Measurements from ENCODE around the gene LGALS7B.

The LGALS7B gene

DNA sequence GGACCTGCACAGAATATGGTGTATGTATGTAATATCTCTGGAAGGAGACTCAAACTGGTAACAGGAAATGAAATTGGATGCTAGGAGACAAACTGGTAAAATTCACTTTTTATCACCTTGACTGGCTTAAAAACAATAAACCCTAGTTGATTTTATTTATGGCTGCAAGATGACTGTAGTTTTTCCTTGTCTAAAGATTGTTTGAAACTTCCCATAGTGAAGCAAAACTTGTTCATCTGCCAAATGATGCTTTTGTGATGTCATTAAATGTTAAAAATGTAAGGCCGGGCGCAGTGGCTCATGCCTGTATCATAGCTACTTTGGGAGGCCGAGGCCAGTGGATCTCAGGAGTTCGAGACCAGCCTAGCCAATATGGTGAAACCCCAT, 45.1 kb downstream of the LGALS7B start:
- H3K9me3 ChIP-seq (ENCODE audit: severe bottlenecking) = no peaks in the 10 kb centered on the region
- DNase-seq (ENCODE audit: low spot score) = no peak
- no peak for ATAC-seq (ENCODE audit: low read depth)
- peak overlapping the region; percentile 82 for H3K27ac ChIP-seq (ENCODE audit: poor library complexity, severe bottlenecking)
- H3K27me3 ChIP-seq (ENCODE audit: insufficient read depth, poor library complexity, severe bottlenecking) = no peaks in the 10 kb centered on the region
- TF ChIP-seq, protein P1, sequence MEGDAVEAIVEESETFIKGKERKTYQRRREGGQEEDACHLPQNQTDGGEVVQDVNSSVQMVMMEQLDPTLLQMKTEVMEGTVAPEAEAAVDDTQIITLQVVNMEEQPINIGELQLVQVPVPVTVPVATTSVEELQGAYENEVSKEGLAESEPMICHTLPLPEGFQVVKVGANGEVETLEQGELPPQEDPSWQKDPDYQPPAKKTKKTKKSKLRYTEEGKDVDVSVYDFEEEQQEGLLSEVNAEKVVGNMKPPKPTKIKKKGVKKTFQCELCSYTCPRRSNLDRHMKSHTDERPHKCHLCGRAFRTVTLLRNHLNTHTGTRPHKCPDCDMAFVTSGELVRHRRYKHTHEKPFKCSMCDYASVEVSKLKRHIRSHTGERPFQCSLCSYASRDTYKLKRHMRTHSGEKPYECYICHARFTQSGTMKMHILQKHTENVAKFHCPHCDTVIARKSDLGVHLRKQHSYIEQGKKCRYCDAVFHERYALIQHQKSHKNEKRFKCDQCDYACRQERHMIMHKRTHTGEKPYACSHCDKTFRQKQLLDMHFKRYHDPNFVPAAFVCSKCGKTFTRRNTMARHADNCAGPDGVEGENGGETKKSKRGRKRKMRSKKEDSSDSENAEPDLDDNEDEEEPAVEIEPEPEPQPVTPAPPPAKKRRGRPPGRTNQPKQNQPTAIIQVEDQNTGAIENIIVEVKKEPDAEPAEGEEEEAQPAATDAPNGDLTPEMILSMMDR (IDR thresholded peaks at IDR 0.05; ENCODE audit: poor library complexity, severe bottlenecking) = no peak
- peaks cover 49% of the 10 kb centered on the region for H3K36me3 ChIP-seq (ENCODE audit: low read depth)
- H3K4me1 ChIP-seq (ENCODE audit: insufficient read depth, poor library complexity, severe bottlenecking) = peaks cover 36% of the 10 kb centered on the region
- no peak overlapping the region for H3K4me3 ChIP-seq (ENCODE audit: severe bottlenecking)

DNA sequence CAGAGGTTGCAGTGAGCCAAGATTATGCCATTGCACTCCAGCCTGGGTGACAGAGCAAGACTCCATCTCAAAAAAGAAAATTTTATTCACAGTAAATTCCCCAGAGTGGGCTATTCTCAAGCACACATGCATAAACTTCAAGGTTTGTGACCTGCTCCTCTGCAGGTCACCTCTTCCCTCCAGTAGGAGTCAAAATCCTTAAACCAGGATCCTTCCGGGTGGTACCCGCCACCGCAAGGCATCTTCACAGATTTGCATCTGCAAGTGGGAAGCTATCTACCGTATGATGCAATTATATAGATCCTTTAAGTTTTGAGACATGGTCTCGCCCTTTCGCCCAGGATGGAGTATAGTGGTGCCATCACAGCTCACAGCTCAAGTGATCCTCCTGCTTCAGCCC, 45.6 kb downstream of the LGALS7B start:
- ATAC-seq (ENCODE audit: low read depth) (no peak), DNase-seq (ENCODE audit: low spot score) (no peak)
- peak overlapping the region; percentile 82 for H3K27ac ChIP-seq (ENCODE audit: poor library complexity, severe bottlenecking)
- TF ChIP-seq, protein P1 (IDR thresholded peaks at IDR 0.05; ENCODE audit: poor library complexity, severe bottlenecking) = no peak
- H3K9me3 ChIP-seq (ENCODE audit: severe bottlenecking) = no peaks in the 10 kb centered on the region
- H3K4me1 ChIP-seq (ENCODE audit: insufficient read depth, poor library complexity, severe bottlenecking) = peaks cover 41% of the 10 kb centered on the region
- H3K27me3 ChIP-seq (ENCODE audit: insufficient read depth, poor library complexity, severe bottlenecking) = no peaks in the 10 kb centered on the region
- H3K4me3 ChIP-seq (ENCODE audit: severe bottlenecking) = no peak overlapping the region
- peaks cover 50% of the 10 kb centered on the region for H3K36me3 ChIP-seq (ENCODE audit: low read depth)

DNA sequence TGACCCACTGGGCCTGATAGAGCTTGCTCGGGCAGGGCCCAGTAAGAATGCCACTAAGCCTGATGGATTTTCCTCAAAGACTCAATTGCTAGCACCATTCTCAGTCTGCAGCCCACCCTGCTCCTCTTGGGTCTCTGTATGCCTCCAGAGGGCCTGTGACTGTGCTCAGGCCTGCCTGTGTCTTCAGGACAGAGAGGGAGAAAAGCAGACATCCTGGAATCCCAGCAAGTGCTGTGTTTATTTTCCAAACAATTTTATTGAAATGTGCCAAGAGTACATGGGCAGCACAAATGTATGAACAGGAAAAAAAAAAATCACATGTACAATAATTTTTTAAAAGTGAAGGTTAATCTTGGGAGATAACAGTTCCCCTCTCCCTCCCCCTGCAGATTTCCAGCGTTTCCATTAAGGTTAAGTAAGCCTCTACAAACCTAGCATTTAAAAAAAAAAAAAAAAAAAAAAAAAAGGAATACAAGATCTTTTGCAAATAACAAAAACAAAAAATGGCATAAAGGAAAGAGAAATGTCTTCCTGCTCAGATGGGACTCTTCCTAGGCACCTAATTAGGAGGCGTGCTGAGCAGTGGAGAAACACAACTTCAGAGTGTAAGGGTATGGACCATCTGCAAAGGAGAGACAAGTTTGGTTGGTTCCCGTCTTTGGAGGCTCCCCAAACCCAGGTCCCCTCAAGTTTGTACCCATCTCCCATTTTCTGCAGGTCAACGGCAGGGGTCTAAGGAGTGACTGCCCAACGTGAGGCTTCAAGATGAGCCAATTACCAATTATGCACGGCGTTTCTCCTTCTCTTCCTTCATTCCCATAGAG, 47.4 kb downstream of the LGALS7B start:
- Histone ChIP-seq H3K27ac (ENCODE audit: poor library complexity, severe bottlenecking) (peak overlapping the region; percentile 82), H3K36me3 (ENCODE audit: low read depth) (peaks cover 52% of the 10 kb centered on the region), H3K9me3 (ENCODE audit: severe bottlenecking) (no peaks in the 10 kb centered on the region), H3K4me3 (ENCODE audit: severe bottlenecking) (no peak overlapping the region), H3K27me3 (ENCODE audit: insufficient read depth, poor library complexity, severe bottlenecking) (no peaks in the 10 kb centered on the region), H3K4me1 (ENCODE audit: insufficient read depth, poor library complexity, severe bottlenecking) (peaks cover 49% of the 10 kb centered on the region)
- ATAC-seq (ENCODE audit: low read depth) (no peak), DNase-seq (ENCODE audit: low spot score) (no peak)
- TF ChIP-seq, protein P1 (IDR thresholded peaks at IDR 0.05; ENCODE audit: poor library complexity, severe bottlenecking) = no peak

DNA sequence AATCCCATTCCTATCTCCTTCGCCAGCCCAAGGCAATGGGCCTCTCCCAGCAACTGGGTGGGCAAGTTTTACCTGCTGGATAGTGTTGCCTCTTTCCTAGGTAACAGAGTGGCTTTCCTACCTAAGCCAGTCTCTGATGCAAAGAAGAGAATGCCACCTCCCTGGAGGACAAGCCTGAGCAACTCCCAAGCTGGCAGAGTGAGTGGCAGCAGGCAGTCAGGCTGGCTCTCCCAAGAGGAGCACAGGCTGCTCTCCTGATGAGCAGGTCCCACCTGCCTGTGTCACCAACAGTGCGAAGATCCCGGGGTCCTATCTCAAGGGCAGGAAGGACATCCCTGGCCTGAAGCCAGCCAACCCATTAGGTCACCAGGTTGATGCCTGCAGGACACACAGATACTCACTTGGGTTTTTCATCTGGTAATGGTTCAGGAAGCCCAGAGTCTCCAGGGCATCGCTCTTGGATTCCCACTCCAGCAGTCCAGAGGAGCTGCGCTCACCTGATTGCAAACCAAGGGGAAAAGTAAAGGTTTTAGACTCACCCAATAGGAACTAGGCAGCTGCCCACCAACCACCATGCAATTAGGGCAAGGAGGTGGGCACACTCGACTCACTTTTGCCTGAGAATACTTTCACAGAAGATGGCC, 48.1 kb downstream of the LGALS7B start:
- Histone ChIP-seq H3K27me3 (ENCODE audit: insufficient read depth, poor library complexity, severe bottlenecking) (no peaks in the 10 kb centered on the region), H3K9me3 (ENCODE audit: severe bottlenecking) (no peaks in the 10 kb centered on the region), H3K36me3 (ENCODE audit: low read depth) (peaks cover 60% of the 10 kb centered on the region), H3K4me1 (ENCODE audit: insufficient read depth, poor library complexity, severe bottlenecking) (peaks cover 48% of the 10 kb centered on the region), H3K4me3 (ENCODE audit: severe bottlenecking) (no peak overlapping the region), H3K27ac (ENCODE audit: poor library complexity, severe bottlenecking) (peak overlapping the region; percentile 82)
- ATAC-seq (ENCODE audit: low read depth) (no peak), DNase-seq (ENCODE audit: low spot score) (no peak)
- TF ChIP-seq, protein P1 (IDR thresholded peaks at IDR 0.05; ENCODE audit: poor library complexity, severe bottlenecking) = no peak
